Type B pancreatic cell (in vitro differentiated cells): ENCODE measurements around the gene CDC42BPB. TPM values are rescaled to one million over a fixed set of nuclear protein-coding genes. Genes with fewer than 3 reads are reported as not detected.

Source experiments
- DNase-seq: peaks from one replicate; pipeline ENCODE4 v3.0.0; 2021; ENCODE audit warnings: mixed read lengths; ENCODE audit not compliant: unreplicated experiment; ENCODE audit errors: extremely low spot score
- H3K27ac Mint-ChIP-seq: 2 replicates; pipeline ENCODE4 v1.8.0; 2021; ENCODE audit warnings: mild to moderate bottlenecking, mixed read lengths
- H3K27me3 Mint-ChIP-seq: 2 replicates; pipeline ENCODE4 v1.8.0; 2021; ENCODE audit warnings: mixed read lengths
- H3K36me3 Mint-ChIP-seq: 2 replicates; pipeline ENCODE4 v1.8.0; 2021; ENCODE audit warnings: mixed read lengths
- H3K4me1 Mint-ChIP-seq: one replicate; pipeline ENCODE4 v1.8.0; 2021; ENCODE audit warnings: mixed read lengths; ENCODE audit not compliant: unreplicated experiment
- H3K4me3 Mint-ChIP-seq: 2 replicates; pipeline ENCODE4 v1.8.0; 2021; ENCODE audit warnings: mild to moderate bottlenecking, mixed read lengths
- H3K9me3 Mint-ChIP-seq: 2 replicates; pipeline ENCODE4 v1.8.0; 2021; ENCODE audit warnings: mixed read lengths
- CTCF ChIP-seq: fragments of 200-600 bp; sonication (generic); conservative IDR thresholded peaks from 2 replicates; pipeline ENCODE4 v1.5.0; 2021; ENCODE audit warnings: antibody characterized with exemption, mild to moderate bottlenecking
- total RNA-seq: library from RNA; stranded (reverse); gene quantifications from 2 replicates; pipeline ENCODE4 v1.2.1, GENCODE V29; 2021; ENCODE audit warnings: low replicate concordance

The CDC42BPB gene
- total RNA-seq, 1 donor from 2014 or later: 88.6 TPM

GRCh38 chr14:103102689-103103260 lies 45.4 kb upstream of the CDC42BPB start:
- Mint-ChIP-seq H3K9me3 (no peaks in the 10 kb centered on the region), H3K4me3 (no peak overlapping the region), H3K27ac (no peak overlapping the region), H3K36me3 (no peaks in the 10 kb centered on the region), H3K4me1 (peaks cover 13% of the 10 kb centered on the region), H3K27me3 (peaks cover 9% of the 10 kb centered on the region)
- no peak for DNase-seq
- no peak for TF ChIP-seq CTCF

DNA sequence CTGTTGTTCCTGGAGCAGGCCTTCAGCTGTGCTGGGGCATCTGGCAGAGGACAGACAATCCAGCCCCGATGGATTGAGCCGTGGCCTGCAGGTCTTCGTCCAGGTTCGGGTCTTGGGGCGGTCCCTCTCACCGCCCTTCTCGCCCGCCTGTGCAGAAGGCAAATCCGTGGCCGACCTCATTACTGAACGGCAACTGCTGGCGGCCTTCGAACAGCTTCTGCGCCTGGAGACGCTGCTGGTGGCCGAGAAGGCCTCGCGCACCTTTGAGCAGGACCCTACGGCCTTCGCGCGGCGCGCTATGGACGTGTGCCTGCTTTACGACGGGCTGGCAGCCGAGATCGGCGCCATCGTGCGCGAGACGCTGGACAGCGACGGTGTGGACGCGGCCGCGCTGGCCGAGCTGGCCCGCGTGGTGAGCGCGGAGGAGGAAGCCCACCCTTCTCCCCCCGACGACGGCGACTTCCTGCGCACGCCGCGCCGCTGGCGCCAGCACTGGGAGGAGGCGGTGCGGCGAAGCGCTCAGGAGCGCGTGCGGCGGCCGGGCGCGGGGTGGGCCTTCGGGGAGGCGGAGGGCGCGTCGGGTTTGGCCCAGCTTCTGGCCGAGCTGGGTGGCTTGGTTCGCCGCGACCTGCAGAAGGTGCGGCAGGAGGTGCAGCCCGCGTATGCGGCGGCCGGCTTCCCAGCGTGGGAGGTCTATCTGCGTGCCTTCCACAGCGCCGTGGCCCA lies 44.8 kb upstream of the CDC42BPB start:
- no peak for DNase-seq
- Mint-ChIP-seq H3K9me3 (no peaks in the 10 kb centered on the region), H3K27ac (no peak overlapping the region), H3K4me1 (peaks cover 13% of the 10 kb centered on the region), H3K36me3 (no peaks in the 10 kb centered on the region), H3K4me3 (no peak overlapping the region), H3K27me3 (peaks cover 9% of the 10 kb centered on the region)
- no peak for TF ChIP-seq CTCF

DNA sequence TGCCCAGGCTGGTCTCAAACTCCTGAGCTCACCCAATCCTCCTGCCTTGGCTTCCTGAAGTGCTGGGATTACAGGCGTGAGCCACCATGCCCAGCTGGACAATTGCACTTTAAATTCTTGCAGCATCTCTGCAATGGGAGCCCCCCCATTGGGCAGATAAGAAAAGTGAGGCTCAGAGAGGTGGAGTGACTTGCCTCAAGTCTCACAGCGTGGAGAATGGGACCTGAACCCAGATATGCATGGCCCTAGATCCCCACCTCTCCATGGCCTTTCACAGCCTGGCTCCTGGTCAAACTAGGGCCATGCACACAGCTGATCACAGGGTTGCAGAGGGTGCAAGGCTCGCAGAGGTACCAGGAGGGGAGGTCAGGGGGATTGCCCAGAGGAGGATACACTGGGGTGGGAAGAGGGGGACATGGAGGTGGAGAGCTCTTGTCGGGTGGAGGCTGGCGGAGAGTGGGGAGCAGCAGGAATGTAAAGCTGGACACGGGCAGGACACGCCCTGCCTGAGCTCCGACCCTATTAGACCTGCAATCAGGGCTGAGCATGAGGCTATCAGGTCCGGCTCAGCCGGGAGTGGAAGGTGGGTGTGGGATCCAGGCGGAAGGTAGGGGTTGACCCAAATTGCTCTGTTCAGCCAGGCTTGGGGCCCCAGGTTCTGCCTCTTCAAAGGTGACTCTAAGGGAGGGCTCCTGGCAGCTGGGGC lies 44.1 kb upstream of the CDC42BPB start:
- H3K9me3 Mint-ChIP-seq: no peaks in the 10 kb centered on the region
- H3K4me3 Mint-ChIP-seq: no peak overlapping the region
- H3K36me3 Mint-ChIP-seq: no peaks in the 10 kb centered on the region
- H3K4me1 Mint-ChIP-seq: peaks cover 17% of the 10 kb centered on the region
- TF ChIP-seq CTCF: no peak
- H3K27me3 Mint-ChIP-seq: peaks cover 12% of the 10 kb centered on the region
- no peak overlapping the region for H3K27ac Mint-ChIP-seq
- DNase-seq: no peak

- no peak for TF ChIP-seq CTCF
- no peak overlapping the region for H3K27ac Mint-ChIP-seq
Measured at GRCh38 chr14:103100281-103101121, 43.2 kb upstream of the CDC42BPB start.

DNA sequence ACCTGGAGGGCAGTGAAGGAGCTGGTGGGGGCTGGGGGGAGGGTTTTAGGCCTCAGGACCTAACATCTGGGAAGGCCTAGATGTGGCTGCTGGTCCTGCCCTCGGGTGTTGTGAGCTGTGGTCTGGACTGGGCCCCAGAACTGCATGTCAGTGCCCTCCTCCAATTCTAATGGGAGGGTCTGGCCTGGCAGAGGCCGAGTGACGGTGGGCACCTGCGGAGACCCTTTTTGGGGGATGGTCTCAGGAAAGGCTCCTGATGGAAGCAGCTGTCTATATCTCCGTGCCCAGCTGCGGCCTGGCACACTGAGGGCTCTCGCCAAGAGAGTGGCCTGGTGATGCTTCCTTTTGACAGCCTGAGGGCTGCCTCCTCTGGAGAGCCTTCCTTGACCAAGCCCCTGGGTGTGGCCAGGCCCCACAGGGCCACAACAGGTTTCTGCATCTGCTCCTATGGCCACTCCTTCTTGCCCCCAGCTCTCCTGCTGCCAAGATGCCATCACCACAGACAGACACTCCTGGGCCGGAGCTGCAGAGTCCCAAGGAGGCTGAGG lies 42.5 kb upstream of the CDC42BPB start:
- H3K27me3 Mint-ChIP-seq: peaks cover 7% of the 10 kb centered on the region
- no peaks in the 10 kb centered on the region for H3K9me3 Mint-ChIP-seq
- no peak for TF ChIP-seq CTCF
- no peak overlapping the region for H3K4me3 Mint-ChIP-seq
- H3K36me3 Mint-ChIP-seq: no peaks in the 10 kb centered on the region
- H3K27ac Mint-ChIP-seq: no peak overlapping the region
- peaks cover 14% of the 10 kb centered on the region for H3K4me1 Mint-ChIP-seq
- DNase-seq: no peak

More at GRCh38 chr14:103100281-103101121, 43.2 kb upstream of the CDC42BPB start:
- Mint-ChIP-seq H3K4me1 (peaks cover 19% of the 10 kb centered on the region), H3K36me3 (no peaks in the 10 kb centered on the region), H3K9me3 (no peaks in the 10 kb centered on the region), H3K27me3 (peaks cover 12% of the 10 kb centered on the region), H3K4me3 (no peak overlapping the region)
- DNase-seq: no peak
